Pulmonary artery endothelial cell (primary cell): ENCODE measurements around the gene CCDC194. TPM values are rescaled to one million over a fixed set of nuclear protein-coding genes. Genes with fewer than 3 reads are reported as not detected.

Experiments used
- DNase-seq: peaks from one replicate; pipeline ENCODE4 v3.0.0-alpha.2; 2011; ENCODE audit warnings: low read depth, low spot score
- total RNA-seq: library from RNA; depleted of rRNA; stranded (reverse); fragments of >200 nt; gene quantifications from 2 replicates; pipeline ENCODE4 v1.2.3, GENCODE V29; 2014

The CCDC194 gene
- total RNA-seq, 1 donor from 2014 or later: 0.13 TPM

DNA sequence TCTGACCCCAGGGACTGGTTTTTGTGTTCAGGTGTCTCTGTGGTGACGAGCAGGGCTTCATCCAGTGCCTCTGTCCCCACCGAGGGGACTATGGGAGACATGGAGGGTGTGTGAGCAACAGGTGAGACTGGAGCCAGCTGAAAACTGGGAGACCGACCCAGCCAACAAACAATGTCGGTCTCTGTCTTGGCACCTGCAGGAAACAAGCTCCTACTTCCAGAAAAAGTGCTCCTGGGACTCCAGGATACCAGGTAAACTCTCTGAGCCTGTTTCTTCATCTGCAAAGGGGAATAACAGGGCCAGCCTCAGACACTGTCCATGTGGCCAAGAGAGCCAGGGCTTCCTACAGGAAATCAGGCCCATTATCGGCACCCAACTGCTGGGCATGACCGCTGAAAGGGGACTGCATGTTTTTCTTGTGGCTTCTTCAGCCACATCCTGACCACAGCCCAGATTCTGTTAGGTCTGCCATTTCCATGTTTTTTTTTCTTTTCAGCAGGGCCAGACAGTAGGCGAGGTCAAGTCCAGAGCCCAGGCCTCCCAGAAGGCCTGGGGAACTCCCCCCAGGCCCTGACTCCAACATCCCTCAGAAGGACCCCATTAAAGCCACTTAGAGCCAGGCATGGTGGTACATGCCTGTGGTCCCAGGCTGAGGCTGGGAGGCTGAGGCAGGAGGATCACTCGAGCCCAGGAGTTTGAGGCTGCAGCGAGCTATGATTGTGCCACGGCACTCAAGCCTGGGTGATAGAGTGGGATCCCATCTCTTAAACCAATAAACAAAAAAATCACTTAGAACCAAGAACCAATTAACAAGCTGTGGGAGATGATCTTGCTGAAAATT is 12.3 kb upstream of the CCDC194 start:
- DNase-seq: no peak

DNA sequence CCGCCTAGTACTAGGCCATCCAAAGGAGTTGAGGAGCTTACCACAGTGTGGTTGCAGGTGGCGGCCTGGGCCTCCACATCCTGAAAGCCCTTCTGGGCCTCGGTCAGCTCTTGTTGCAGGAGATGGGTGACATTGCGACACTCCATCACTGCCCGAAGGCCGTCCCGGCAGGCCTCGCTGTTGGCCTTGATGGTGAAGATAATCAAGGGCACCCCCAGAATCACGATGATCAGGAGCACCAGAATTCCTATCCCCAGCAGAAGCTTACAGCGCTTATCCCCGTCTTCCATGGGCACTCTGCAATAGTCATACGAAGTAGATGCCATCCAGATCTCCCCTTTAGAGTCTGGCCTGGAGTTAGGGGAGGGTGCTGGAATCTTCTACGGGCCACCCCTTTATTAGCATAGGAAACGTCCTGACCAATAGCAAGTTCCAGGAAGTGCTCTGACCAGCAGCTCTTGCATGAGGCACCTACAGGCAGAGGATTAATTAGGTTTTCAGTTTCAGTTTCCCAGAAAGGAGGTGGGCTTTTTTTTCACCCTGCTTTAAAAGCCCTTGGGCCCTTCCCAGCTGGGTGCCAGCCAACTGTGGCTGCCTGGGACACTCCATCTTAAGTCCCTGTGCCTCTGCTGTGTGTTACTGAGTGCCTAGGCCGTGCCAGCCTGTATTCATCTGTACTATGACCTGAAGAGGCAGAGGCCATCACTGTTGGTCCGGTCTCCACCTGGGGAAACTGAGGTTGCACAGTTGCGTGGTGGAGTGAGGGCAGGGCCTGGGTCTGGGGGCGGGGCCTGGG is 11.5 kb upstream of the CCDC194 start, which contains the start of gene BST2:
Gene BST2, minus strand, starts transcription at position 381 of the 796 bp plus-strand sequence. Its CDS starts 55 bp downstream, at position 326.
- DNase-seq: peak; percentile 86

DNA sequence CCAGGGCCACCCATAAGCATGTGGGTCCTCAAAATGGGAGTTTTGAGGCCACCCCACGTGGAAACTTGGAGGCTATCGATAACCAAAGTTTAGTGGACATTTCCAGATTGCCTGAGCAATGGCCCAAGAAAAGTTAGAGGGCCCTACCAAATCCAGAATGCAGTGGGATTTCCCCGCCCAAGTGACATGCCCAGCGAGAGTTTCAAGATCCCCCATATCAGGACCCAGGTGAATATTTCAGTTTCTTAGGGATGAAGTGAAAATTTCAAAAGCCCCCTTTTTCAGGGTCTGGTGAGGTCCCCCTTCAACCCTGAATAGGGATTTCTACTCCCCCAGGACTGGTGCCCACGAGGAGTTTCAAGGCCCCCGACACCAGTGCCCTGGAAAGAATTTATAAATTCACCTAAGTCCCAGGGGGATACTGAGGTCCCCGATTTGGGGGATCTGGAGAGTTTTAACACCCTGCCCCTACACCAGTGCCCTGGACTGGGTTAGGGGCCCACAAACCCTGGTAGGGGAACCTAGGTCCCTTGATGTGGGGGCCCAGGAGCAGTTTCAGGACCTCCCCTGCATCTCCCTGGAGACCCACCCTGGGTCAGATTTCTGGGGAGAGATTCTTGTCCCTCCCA is 10.7 kb upstream of the CCDC194 start:
- DNase-seq: no peak

DNA sequence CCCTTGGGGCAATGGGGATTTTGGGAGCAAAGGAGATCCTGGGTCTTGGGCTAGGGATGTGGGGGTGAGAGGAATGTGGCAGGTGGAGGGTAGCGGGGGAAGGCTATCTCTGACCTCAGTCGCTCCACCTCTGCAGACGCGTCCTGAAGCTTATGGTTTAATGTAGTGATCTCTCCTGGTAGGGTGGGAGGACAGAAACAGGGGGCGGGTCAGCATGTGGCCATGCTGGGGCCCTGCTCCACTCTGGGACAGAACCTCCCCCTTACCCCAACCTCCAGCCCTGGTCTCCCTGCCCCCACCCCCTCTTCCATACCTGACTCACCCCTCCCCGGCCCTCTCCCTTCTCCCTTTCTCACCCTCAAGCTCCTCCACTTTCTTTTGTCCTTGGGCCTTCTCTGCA is 10.0 kb upstream of the CCDC194 start:
- no peak for DNase-seq

DNA sequence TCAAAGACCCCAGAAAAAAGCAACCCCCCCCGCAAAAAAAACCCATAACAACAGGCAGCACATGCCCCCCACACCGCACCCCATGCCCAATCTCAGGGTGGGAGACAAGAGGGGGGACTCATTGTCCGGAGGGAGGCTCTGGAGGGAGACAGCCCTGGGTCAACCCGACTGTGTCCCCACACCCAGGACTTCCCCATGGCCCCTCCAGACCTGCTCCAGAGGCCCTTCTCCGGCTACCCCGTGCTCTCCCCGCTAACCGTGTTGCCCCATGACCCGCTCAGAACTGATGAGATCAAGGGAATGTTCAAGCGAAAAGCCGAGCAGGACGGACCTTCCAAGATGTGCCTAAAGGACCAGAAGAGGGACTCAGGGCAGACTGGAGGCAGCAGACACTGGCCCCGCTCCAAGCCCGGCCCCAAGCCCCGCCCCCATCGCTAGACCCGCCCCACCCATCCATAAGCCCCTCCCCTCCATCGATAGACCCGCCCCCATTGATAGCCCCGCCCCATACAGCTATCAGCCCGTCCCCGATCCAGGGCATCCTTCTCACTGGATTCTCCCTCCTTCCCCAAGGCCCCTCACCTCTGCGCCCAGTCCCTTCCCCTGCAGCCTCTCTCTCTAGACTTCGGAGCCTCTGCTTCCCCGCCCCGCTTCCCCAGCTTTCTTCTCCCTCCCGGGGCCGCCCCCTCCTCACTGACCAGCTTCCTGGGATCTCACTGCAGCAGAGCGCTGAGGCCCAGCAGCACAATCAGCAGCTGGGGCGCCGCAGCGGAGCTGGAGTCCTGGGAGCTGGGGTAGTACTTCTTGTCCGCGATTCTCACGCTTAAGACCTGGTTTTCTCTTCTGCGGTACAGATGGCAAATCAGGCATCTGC is 9.2 kb upstream of the CCDC194 start:
- no peak for DNase-seq

DNA sequence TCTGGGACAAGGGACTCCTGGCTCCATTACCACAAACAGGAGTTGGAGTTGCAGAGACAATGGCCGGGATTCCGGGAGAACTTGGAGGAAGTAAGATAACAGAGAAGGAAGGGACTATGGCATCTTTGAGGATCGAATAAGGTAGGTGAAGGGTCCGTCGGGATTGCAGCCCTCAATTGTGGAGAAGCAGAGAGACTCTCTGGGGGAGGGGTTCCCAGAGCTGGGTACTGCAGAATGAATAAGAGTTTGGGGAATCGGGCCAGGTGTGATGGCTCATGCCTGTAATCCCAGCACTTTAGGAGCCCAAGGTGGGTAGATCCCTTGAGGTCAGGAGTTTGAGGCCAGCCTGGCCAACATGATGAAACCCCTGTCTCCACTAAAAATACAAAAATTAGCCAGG is 7.6 kb upstream of the CCDC194 start:
- DNase-seq: no peak

DNA sequence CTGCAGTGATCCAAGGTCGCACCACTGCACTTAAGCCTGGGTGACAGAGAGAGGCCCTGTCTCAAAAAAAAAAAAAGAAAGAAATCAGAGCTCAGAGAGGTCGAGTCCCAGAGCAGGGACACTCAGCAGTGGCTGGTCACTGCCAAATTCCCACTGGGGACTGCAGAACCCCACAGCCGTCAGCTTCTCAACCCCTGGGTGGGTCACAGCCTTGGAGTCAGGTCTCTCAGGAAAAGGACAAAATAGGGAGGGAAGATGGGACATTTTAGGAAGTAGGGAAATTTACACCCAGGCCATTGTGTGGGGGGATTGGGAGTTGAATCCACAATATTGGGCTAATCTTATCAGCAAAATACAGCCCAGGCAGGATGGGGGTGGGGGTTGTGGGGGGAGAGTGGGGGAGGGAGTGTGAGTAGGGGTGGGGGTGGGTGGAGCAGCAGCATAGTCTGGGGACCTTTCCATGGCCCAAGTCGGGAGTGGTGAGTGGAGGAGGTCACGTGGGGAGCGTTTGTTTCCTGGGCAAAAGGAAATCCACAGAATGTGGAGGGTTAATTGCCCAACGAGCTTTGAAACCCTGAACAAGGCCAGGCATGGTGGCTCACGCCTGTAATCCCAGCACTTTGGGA is 5.0 kb upstream of the CCDC194 start:
- no peak for DNase-seq

DNA sequence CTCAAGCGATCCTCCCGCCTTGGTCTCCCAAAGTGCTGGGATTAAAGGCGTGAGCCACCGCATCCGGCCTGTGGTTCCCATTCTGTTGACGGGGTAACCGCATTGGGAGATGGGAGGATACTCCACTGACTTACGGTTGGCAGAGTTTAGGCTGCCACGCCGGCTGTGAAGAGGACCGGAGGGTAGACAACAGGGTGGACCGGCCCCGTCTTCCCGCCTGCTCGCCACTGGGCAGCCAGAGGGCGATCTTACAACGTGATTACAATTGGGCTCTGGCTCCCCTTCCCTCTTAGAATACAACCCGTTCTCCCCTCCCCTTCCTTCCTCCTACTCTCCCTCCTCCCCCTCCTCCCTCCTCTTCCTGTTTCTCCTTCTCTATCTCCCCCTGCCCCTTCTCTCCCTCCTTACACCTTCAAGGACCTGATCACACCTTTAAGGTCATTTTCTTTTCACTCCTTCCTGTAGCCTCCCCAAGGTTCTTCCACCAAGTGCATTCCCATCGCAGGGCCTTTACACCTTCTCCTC is 957 bp upstream of the CCDC194 start:
- no peak for DNase-seq

DNA sequence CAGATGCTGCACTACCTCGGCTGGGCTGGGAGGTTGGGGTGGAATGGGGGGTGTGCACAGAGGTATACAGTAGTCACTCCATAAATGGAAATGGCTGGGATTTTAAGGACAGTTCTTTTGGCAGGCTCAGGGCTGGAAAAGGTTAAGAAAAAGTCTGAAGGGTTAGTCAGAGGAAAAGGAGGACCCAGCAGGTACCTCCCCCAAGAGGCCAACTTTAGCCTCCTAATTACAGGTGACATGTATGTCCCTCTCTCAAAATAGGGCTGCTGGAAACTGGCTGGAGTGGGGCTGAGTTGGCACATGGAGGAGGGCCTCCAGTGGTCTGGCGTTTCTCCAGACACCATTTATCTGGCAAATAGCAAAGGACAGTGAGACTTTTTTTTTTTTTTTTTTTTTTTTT is 994 bp downstream of the CCDC194 start:
- no peak for DNase-seq

DNA sequence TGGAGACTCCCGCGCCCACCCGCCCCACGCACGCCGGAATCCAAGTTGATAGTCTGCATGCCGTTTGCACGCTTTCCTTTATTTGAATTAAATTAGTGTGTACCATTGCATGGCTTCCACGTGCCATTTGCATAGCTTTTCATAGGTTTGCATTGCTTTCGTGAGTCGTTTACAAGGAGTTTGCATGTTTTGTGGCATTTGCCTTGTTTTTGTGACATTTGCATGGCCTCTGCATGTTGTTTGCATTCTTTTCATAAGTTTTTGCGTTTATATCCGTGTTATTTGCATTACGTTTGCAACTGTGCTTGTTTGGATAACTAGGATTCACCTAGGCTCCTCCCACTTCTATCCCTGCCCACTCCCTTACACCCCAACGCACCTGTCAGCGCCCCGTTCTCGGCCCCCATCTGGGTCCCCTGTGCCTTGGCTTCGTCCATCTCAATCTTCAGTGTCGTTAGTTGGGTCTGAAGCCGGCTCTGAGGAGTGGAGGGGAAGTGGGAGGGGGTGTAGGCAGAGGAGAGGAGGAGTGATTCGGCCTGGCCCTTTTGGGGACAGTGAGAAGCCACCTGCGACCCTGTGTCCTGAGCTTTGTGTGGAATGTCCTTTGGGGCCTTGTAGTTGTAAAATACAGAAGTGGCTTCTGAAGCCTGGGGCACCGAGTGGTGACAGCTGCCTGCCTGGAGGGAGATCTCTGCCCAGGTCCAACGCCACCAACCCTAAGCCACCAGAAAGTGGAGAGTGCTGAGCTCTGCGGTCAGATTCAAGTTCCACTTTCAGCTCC is 2.4 kb downstream of the CCDC194 start:
- DNase-seq: no peak

DNA sequence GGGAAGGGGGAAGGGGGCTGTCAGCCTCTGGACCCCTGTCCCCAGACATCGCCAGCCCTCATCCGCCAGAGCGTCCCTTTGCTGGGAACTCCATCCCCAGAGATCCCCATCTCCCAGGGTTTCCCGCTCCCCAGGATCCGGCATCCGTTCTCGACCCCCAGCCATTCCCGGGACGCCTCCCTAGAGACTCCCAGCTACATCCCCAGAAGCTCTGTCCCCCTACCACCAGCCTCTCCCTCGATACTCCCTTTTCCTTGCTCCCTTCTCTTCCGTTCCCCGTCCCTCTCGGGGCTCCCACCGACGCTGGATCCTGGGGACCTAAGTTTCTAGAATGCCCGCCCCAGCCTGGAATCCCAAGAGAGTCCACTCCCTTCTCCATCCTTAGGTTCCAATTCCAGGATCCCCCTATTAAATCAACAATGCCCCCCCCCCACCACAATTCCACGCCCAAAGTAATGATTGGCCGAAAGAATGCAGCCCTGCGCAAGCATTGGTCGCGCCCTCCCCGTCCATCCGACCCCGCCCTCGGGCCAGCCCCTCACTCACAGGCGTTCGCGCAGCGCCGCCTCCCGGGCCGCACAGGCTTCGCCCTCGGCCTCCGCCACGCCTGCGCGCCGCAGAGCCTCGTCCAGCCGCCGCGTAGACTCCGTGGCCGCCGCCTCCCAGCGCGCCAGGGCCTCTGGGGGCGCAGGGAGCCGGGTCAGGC is 3.2 kb downstream of the CCDC194 start:
- peak; percentile 75 for DNase-seq

DNA sequence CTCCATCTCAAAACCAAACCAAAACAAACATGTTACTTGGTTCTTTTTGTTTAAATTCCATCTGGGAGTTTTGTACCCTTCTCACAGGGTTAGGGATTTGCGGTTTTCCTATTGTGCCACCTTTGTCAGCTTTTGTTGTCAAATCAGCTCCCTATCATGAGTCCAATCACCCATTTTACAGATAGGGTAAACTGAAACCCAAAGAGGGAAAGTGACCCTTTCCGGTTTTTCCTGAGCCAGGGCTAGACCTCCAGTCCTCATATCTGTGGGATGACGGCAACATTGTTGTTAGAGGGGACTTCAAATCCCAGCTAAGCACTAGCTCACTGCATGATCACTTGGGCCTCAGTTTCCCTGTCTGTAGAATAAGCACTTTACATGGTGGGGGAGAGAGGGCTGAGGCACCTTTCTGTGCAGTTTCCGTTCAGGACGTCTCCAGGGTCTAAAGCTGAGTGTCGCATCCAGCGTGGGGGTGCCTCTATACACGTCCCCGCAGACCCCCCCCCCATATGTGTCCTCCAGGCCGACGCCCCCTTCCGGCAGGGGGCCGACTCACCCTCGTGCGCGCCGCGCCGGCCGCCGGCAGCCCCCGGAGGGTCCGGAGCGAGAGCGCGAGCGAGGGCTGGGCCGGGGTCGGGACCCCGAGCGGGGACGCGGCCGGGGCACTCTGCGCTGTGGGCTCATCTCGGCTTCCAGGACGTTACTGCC is 3.9 kb downstream of the CCDC194 start:
- no peak for DNase-seq

DNA sequence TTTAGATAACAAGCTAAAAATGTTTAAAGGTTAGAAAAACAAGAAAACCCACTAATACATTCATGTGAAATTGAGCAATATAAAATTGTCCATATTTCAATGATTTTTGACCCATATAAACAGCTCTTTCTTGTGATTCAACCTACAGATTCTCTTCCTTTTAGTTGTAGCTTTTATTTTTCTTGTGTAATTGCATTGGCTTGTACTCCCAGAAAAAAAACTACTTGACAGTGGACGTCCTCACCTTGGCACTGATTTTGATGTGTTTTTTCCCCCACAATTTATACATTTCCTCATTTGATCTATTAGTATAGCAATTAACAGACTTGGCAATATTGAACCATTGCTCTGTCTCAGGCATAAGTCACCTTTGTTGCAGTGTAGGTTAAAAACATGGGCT is 4.7 kb downstream of the CCDC194 start:
- DNase-seq: no peak

DNA sequence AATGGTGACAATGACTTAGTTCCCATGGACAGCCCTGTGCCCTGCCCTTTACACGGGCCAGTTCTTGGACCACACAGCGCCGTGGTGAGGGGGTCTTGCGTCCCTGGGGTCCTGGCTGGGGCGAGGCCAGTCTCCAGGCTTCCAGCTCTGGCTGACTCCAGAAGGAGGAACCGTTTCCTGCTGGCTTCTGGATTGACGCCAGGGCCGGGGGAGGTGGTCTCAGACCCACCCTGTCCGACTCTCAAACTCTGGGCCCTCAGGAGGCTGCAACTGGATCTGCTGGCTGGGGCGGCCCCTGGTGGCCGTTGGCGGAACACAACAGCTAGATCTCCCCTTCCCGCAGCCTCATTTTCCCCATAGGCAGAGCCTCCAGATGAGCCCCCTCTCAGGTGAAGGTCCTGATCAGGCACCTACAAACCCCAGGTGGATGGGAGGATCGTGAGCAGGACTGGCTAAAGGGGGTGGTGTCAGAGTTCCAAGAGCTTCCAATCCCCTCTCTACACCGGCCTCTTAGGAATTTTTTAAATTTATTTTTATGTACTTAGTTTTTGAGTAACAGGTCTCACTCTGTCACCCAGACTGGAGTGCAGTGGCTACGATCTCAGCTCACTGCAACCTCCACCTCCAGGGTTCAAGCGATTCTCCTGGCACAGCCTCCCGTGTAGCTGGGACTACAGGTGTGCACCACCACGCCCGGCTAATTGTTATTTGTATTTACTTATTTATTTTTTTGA is 8.0 kb downstream of the CCDC194 start:
- no peak for DNase-seq

DNA sequence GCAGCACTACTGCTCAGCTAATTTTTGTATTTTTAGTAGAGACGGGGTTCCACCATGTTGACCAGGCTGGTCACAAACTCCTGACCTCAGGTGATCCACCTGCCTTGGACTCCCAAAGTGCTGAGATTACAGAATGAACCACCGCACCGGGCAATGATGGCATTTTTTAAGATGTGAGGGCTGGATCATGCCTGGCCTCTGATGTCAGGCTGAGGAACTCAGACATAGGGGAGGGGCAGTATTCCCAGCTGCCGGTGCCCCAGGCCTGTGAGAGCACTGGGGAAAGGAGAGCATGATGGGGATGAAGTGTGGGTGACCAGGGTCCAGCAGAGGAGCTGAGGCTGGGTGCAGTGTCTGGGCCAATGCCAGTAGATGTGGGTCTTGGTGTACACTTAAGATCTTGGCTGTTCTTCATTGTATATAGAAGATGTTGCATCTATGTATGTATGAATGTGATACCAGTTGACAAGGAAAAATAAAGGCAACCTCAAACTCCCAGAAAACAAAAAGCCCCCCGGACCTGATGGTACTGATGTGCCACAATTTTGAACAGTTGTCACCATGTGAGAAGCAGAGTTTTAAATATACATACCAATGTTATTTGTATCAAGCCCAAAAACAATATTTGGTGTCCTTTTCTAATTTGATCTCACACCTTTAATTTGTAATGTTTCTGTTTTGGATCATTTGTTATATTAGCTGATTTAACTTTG is 13.4 kb downstream of the CCDC194 start:
- no peak for DNase-seq

DNA sequence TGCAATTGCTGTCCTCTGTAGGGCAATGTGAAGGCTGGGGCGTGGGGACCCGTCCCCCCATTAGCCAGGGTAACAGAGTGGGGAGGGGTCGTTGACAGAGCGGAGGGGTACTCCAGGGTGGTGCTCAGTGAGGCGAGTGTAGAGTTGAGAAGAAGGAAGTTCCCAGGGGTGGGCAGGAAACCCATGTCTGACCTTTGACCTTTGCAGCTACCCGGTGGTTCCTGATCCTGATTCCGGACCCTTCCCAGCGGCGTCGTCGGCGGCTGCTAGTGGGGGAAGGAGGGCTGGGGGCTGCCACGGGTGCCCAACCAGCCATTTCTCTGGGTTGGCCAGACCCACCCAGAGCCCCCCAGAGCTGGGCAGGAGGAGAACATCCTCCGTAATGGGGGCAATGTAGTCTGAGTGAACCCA is 14.8 kb downstream of the CCDC194 start:
- DNase-seq: no peak

DNA sequence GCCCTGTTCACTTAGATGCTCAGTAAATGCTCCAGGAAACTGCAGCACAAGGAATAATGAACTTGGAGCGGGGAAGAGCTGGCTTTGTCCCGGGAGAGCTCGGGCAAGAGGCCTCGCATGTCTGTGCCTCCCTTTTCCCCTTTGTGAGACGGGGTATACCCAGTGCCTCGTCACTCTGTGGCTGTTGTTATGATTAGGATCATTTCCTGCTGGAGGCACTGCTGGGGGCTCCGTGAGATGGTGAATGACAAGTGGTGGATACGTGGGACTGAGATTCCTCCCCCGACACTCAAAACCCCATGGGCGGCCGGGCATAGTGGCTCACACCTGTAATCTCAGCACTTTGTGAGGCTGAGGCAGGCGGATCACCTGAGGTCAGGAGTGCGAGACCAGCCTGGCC is 15.7 kb downstream of the CCDC194 start:
- no peak for DNase-seq
